22Rv1 (cell line): ENCODE measurements around the gene KIF5B.
"Not testable (repeated sequence)": the region's sequence is repeated elsewhere in the genome, so short reads cannot be mapped to it uniquely, and the experiment has no call there.

Experiments used
- H3K27ac ChIP-seq: fragments of 450-650 bp; 2 replicates; pipeline ENCODE4 v1.5.1; 2017
- CTCF ChIP-seq: fragments of 450-650 bp; IDR thresholded peaks from 2 replicates; pipeline ENCODE4 v1.5.1; 2017; ENCODE audit warnings: mild to moderate bottlenecking
- ZFX ChIP-seq: fragments of 450-650 bp; IDR thresholded peaks from 2 replicates; pipeline ENCODE4 v1.6.1; 2017; ENCODE audit warnings: antibody characterized with exemption, borderline replicate concordance

The KIF5B gene

GRCh38 chr10:32072025-32072800, 16.0 kb upstream of the KIF5B start:
- H3K27ac ChIP-seq = no peak overlapping the region
- TF ChIP-seq CTCF = no peak
- TF ChIP-seq ZFX = no peak

- H3K27ac ChIP-seq = no peak overlapping the region
- TF ChIP-seq CTCF = no peak
- no peak for TF ChIP-seq ZFX
These were observed 14.4 kb upstream of the KIF5B start for GRCh38 chr10:32070645-32071044.

- H3K27ac ChIP-seq = no peak overlapping the region
- TF ChIP-seq CTCF = no peak
- TF ChIP-seq ZFX = no peak
These were observed 12.3 kb upstream of the KIF5B start for GRCh38 chr10:32068569-32068968.

- not testable (repeated sequence) for H3K27ac ChIP-seq
These were observed 11.7 kb upstream of the KIF5B start for GRCh38 chr10:32067931-32068330.

GRCh38 chr10:32065856-32066255, 9.6 kb upstream of the KIF5B start:
- TF ChIP-seq CTCF (no peak), ZFX (no peak)

GRCh38 chr10:32061440-32061839, 5.2 kb upstream of the KIF5B start:
- H3K27ac ChIP-seq = no peak overlapping the region
- no peak for TF ChIP-seq CTCF
- TF ChIP-seq ZFX = no peak

More at GRCh38 chr10:32065856-32066255, 9.6 kb upstream of the KIF5B start:
- no peak overlapping the region for H3K27ac ChIP-seq

- no peak overlapping the region for H3K27ac ChIP-seq
- TF ChIP-seq ZFX (no peak), CTCF (no peak)
These were observed 4.1 kb upstream of the KIF5B start for GRCh38 chr10:32060347-32060746.

GRCh38 chr10:32059472-32059871, 3.2 kb upstream of the KIF5B start:
- no peak overlapping the region for H3K27ac ChIP-seq
- no peak for TF ChIP-seq ZFX
- TF ChIP-seq CTCF = no peak
